GM18505 (cell line): ENCODE results near the gene KRT1.

ENCODE experiments used
- ATAC-seq: cut with Tn5 transposase; IDR thresholded peaks from one replicate; pipeline ENCODE4 v1.9.1; 2021; ENCODE audit not compliant: unreplicated experiment
- POLR2A ChIP-seq: IDR thresholded peaks from 4 replicates; pipeline ENCODE4 v1.6.1; 2011; ENCODE audit warnings: borderline replicate concordance; ENCODE audit not compliant: insufficient read depth, insufficient read length; ENCODE audit errors: extremely low read depth

Gene KRT1

DNA sequence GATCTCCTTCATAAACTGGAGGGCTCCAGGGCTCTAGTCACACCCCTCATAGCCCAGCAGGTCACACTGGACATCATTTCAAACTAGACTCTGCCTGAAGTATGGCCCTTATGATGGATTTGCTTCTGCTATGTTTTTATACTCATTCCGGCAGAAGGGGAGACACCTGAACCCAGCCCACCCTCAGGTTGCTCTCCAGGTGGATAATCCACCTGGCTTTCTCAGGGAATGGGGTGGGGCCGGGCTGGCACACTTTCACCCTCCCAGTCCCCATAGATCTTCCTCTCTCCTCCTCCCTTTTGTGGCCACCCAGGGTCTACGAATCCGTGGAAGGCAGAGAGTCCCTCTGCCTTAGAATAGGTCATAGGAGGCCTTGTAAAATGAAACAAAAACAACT, 52.1 kb downstream of the KRT1 start:
- TF ChIP-seq POLR2A, result no peak
- ATAC-seq, result no peak

DNA sequence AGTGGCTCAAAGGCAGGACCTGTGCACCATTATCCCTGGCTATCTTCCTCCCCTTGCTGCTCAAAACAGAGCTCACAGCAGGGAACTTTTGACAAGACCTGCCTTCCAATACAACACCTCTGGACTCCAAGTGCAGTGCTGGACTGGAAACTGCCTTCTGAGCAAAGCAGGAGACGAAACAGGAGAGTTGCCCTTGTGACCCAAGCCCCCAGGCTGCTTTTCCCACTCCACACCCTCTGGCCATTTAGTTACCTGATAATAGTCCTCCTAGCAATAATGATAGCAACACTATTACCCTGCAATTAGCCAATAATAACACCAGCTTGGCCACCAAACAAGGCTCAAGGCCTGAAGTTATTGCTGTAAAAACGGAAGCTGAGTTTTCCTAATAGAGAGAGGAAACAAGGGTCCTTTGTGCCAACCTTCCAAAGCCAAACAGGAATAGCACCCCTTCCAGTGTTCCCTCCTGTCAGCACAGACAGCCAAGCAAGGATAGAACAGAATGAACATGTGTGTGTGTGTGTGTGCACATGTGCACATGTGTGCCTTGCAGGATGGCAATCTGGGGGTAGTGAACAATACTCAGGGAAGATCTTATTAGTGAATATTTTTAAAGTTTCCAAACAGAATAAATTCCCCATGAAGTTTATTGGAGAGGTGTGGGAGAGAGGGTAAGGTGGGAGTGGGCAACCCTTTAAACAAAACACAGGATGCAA, 52.7 kb downstream of the KRT1 start:
- no peak for ATAC-seq
- no peak for TF ChIP-seq POLR2A
